DND-41 (cell line): ENCODE data around the gene TBC1D9.

ENCODE experiments used
- CTCF ChIP-seq: IDR thresholded peaks from 2 replicates; pipeline ENCODE4 v1.5.1; 2012; ENCODE audit warnings: borderline replicate concordance, low read length, moderate library complexity, mild to moderate bottlenecking; ENCODE audit not compliant: poor library complexity, severe bottlenecking; ENCODE audit errors: extremely low read depth
- EZH2 ChIP-seq: IDR thresholded peaks from 3 replicates; pipeline ENCODE4 v1.6.1; 2012; ENCODE audit warnings: borderline replicate concordance, low read depth, mild to moderate bottlenecking, moderate library complexity, low read length, inconsistent platforms; ENCODE audit not compliant: severe bottlenecking

- TF ChIP-seq EZH2 (no peak), CTCF (no peak)
These were observed 34.6 kb upstream of the TBC1D9 start for GRCh38 chr4:140790765-140791164.
